Head of caudate nucleus (tissue), 42 donors: ENCODE measurements around the gene STRA8.

ENCODE experiments used
- DNase-seq, 42 donors: peaks; one replicate each; pipeline versions ENCODE4 v3.0.0 to v3.0.0-alpha.2; 2020 to 2021; ENCODE audit warnings: mixed read lengths in 7 of 42
- intact Hi-C: fragments of 100-400 bp; cut with DNase I; formaldehyde crosslinking; loops from one replicate; pipeline ENCODE4 v1.15.0; 2022

STRA8 gene

GRCh38 chr7:135233570-135233969 is at the start of gene STRA8:
STRA8 (plus strand) TSS chr7:135233838; CDS start chr7:135240525, 6,687 bp downstream.
- intact Hi-C loops, result no loop called here
- peak in 1 of 42 donors; percentile 27 for DNase-seq

DNA sequence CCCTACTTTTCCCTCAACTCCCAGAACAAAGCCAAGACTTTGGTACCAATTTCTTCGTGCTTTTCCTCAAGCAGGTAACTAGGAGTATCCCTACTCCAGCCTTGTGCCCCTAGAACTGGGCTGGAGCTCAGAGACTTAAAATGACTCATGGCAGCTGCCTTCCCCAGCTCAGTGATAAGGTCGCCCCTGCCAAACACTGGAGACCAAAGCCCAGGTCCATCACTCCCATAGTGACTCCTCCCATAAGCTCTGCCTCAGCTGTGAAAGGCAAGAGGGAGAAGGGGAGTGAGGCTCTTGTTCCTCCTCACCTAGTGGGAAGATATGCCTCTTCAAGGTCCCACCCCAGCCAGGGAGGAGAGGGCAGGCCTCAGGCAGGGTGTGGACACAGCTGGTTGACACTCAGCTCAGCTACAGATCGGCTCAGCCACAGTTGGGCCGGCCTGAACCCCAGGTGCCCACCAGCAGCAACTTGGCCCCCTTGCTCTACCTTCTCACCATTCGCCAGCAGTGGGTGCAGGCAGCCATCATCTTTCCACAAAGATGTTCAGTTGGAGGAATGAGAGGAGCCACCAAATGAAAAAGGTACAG is 49.3 kb upstream of the STRA8 start:
- intact Hi-C loops, result no loop called here
- DNase-seq, result no peak

GRCh38 chr7:135185471-135186260 is 48.0 kb upstream of the STRA8 start:
- intact Hi-C loops, result no loop called here
- no peak for DNase-seq

GRCh38 chr7:135186261-135186540 is 47.4 kb upstream of the STRA8 start:
- DNase-seq, result no peak
- intact Hi-C loops, result no loop called here

- intact Hi-C loops, result no loop called here
Measured at GRCh38 chr7:135186841-135187253, 46.8 kb upstream of the STRA8 start.

DNA sequence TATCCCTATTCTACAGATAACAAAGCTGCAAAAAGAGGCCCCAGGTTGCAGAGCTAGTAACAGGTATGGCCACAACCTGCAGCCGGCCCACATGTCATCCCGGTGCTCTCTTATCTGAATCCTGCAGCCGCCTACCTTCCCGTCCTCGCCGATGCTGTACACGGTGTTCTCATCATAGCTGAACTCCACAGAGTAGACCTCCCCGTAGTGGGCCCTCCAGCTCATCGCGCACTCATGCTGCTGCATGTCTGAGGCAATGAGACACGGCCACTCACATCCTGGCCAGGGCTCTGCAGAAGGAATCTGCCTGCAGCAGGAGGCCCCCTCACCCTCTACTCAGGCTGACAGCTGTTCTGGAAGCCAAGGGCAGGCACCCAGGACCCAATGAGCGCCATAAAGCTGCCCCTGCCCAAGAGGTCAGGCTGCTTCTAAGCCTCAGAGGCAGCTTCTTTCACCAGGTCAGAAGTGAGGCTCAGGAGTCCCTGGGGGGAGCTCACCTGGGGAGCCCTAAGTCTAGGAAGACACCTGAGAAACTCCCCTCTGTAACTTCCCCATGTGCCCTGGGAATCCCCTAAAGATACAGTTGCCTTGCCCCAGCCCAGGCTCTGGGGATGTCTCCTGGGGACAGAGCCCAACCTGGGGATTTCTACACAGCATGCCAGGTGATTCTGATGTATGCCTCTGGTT is 45.2 kb upstream of the STRA8 start:
- intact Hi-C loops, result no loop called here
- DNase-seq, result peak in 21 of 42 donors; percentile 36 to 73 (median 54)

More at GRCh38 chr7:135186841-135187253, 46.8 kb upstream of the STRA8 start:
- DNase-seq, result no peak

GRCh38 chr7:135189221-135189662 is 44.4 kb upstream of the STRA8 start:
- DNase-seq, result peak in 28 of 42 donors; percentile 28 to 83 (median 58)
- intact Hi-C loops, result no loop called here

GRCh38 chr7:135189961-135190360 is 43.7 kb upstream of the STRA8 start:
- intact Hi-C loops, result no loop called here
- DNase-seq, result no peak

GRCh38 chr7:135190703-135191102 is 42.9 kb upstream of the STRA8 start:
- no peak for DNase-seq
- intact Hi-C loops, result no loop called here

GRCh38 chr7:135192914-135193536 is 40.6 kb upstream of the STRA8 start:
- no peak for DNase-seq
- intact Hi-C loops, result no loop called here

DNA sequence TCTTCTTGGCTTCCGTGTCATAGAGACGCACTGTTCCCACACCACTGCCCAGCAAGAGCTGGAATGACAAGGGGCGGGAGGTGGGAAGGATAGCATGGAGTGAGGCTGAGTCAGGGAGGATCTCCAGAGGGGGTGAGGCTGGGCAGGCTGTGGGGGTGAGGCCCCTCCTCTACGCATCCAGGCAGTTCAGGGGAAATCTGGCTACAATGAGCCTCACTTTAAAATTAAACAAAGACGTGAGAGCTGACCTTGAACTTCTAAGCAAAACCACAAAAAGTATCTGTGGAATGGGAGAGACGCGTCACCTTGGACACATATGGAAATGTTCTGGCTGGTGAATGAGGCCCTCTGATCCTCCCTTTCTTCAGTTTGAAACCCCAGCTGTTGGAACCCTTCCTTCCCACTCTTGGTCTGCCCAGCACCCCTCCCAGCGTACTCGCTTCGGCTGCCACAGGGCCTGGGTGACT is 40.0 kb upstream of the STRA8 start:
- DNase-seq, result no peak
- intact Hi-C loops, result no loop called here

DNA sequence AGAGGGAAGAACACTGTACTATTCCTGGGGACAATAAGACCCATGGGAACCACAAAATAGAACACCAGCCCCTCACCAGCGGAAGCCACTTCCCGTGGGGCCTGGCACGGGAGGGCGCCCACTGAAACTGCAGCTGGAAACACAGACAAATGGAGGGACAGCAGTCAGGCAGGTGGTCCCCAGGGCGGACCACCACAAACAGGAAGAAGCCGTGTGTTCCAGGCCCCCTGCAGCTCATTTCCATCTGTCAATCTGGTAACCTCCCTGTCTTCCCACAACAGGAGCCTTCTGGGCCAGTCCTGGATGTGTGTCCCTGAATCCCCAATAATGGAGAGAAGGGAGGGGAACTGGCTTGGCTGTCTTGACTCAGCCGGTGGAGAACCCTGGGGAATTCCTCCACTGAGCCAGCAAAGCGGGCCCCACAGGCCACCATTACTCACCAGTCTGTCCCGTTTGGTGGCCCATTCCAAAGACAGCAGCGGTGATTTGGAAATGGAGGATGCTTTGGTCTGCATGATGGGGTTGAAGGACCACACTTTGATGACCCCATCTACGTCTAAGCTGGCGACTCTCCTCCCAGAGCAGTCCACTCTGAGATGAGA is 39.0 kb upstream of the STRA8 start:
- intact Hi-C loops, result no loop called here
- peak in 1 of 42 donors; percentile 21 for DNase-seq

DNA sequence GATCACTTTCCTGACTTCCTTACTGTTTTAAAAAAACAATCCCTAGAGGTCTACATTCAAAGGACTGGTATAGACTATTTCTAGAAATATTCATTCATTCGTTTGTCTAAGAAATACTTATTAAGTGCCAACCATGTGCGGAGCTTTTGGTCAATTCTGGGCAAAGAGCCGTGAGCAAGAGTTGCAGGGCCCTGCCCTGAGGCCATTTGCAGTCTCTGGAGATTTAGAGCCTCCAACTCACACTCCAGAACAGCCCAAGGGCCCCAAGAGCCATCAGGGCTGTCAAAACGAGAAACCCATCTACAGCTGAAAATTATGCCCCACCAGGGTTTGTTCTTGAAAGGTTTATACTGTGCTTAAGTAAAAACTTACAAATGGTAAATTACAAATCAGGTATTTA is 38.5 kb upstream of the STRA8 start:
- no peak for DNase-seq
- intact Hi-C loops, result no loop called here

DNA sequence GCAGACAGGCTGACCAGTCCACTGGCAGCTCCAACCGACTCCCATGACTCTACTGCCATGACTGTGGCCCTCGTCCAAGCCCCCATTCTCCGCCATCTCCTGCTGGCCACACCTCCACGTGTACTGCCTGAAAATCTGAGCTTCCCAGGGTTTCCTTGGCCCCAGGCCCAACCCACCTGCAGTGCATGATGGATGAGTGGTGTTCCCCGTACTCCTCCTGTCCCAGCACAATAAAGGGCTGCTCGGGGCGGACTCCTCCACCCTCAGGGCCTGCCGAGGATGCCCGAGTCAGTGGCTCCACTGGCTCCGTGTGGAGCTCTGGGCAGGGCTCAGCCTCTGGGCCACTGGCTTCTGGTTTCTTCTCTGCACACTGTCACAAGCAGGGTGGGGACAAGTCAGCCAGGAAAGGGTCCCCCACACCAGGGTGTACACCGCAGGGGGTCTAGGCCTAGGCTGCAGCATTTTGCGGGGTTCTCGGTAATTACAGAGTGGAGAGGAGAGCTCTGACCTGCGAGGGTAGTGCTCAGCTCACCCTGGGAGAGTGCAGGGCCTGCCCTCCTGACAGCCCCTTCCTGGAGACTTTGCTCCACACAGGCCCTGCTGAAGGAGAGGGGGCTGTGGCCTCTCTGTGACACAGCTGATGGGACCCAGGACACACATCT is 37.5 kb upstream of the STRA8 start:
- DNase-seq, result no peak

DNA sequence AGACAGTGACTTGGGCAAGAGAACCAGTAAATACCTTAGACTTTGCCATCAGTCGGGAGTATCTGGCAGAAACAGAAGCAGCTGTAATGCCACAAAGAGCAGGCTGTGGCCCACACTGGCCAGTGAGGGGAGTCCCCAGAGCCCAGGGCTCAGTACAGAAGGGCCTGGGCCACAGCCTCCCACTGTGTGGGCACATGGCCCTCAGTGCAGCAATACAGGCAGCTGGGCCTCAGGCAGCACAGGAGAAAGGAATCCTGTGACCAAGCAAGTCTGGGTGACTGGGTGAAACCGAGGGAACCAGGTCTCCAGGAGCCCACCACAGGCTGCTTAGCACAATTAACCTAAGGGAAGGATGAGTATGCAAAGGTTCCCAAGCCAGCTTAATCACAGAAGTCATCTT is 36.3 kb upstream of the STRA8 start:
- intact Hi-C loops, result no loop called here
- peak in 1 of 42 donors; percentile 33 for DNase-seq

More for the DNA sequence above, 37.5 kb upstream of the STRA8 start:
- intact Hi-C loops, result no loop called here

DNA sequence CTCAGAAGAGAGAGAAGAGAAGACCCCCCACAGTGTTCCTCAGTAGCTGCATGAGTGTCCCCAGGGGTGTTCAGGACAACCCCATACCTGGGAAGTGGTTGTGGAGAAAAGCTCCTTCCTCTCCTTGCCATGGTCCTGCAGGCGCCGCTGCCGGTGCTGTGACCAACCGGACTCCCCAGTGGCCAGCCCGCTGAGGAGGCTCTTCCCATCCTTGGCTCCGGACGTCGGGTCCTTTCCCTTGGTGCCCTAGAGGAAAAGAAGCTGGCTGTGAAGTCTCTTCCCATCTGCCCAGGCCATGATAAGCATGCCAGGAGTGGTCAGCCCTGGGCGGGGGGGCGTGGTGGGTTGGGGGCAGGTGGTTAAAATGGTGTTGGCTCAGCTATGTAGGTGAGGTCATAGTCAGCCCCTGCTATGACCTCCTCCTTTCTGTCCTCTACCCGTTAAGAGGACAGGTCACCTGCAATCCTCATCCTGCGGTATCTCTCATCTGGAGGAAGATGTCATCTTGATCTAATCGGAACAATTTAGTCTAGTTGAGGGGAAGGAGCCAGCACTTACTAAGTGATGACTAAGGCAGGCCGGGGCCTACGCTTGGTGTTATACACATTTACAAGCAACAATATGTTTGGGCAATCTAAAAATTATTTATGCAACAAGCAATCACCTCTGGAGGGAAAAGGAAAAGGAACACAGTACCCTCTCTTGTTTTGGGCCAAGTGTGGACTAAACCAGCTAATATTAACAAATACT is 35.6 kb upstream of the STRA8 start:
- DNase-seq, result peak in 2 of 42 donors; percentile 36 to 47
- intact Hi-C loops, result no loop called here

DNA sequence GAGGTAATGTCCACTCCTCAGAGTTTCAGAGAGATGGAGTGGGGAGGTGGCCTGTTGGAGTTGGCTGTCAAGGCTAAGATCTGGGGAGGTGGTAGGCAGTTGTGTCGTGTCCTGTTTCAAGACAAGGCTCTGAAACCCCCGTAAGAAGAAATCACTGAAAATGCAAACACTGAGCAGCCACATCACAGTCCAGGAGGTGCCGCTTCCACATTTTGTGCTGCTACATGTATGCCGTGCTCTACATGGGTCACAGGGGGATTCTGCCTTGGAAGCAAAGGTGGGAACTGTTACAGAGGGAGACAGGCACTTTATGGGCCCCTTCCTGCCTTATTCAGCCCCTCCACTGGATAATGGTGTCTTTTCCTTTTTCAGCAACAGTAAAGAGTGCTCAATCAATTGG is 34.2 kb upstream of the STRA8 start:
- intact Hi-C loops, result no loop called here

DNA sequence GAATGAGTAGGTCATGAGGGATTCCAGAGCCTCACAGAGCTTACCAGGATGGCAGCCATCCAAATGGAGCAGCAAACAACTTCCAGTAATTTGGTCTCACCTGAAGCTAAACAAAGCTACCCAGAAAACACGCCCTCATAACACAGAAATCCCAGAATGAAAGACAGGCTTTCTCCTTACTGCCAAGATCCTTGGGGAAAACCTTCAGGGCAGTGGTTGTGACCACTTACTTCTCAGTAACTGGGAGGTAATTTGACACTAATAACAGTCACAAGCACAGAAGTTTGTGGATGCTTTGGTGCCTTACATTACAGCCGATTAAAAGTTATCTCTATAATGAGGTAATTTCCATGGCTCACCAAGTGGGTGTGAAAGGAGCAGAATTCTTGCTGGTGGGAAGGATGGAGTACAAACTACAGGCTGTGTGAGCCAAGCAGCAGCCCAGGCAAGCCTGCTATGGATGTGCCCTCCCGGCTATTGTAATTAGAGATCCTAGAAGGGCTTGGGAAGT is 32.8 kb upstream of the STRA8 start:
- peak in 2 of 42 donors; percentile 18 to 33 for DNase-seq
- intact Hi-C loops, result no loop called here

More for the DNA sequence above, 34.2 kb upstream of the STRA8 start:
- peak in 1 of 42 donors; percentile 17 for DNase-seq
